GM19240 (cell line): Measurements from ENCODE around the gene IFITM10.

Experiments used
- DNase-seq: peaks from one replicate; pipeline ENCODE4 v3.0.0; 2011; ENCODE audit warnings: low spot score; ENCODE audit not compliant: insufficient read length

Gene IFITM10

DNA sequence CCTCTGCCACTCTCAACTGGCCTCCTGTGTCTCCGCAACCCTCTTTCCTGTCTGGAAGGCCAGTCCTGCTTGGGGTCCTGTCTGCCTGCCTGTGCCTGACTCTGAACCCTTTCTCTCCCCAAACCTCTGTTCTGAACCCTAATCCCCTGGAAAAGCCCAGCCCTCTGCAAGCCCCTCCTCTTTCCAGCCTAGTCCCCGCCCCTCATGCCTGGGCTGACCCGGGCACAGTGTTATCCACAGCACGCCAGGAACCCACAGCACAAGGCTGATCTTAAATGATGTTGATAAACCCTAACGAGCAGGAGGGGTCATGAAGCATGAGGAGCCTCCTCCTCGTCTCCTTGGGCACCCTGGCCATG, at the start of gene IFITM10:
TSS of gene IFITM10 (minus strand) at position 115 of the 359 bp plus-strand sequence. CDS start 153 bp downstream, outside the sequence.
- no peak for DNase-seq

- DNase-seq: no peak
Observed at GRCh38 chr11:1797391-1798125, 47.2 kb upstream of the IFITM10 start.

DNA sequence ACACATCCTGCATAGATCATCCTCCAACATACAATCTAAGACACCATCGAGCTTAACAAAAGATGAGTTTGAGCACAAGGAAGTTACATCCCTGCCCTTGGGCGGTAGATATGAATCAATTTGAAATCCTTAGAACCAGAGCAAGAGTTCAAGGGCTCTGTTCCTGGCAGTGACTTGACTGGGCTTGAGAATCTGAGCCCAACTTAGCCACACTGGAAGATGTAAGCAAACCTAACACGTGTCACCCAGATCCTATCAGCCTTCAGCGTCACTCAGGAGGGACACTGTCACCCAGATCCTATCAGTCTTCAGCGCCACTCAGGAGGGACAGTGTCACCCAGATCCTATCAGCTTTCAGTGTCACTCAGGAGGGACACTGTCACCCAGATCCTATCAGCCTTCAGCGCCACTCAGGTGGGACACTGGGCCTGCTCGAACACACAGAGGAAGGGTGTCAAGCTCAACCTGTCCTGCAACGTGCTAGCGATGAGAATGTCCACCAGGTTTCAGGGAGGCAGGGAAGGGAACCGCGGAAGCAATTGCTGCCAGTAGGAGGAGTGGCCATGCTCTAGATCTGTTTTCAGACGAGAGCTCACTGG, 46.1 kb upstream of the IFITM10 start:
- DNase-seq: no peak

DNA sequence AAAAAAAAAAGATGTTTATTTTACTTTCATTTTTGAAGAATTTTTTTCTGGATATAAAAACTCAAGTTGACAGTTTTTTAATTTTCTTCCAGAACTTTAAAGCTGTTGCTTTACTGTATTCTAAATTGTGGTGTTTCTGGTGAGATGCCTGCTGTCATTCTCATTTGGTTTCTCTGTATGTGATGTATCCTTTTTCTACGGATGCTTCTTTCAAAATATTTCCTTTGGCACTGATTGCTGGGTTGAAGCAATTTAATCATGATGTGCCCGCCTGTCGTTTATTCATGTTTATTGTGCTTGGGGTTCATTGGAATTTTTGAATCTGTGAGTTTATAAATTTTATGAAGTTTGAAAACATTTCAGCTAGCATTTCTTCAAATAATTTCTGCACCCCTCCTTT, 42.7 kb upstream of the IFITM10 start:
- DNase-seq: no peak

- no peak for DNase-seq
Observed at GRCh38 chr11:1792461-1792860, 42.1 kb upstream of the IFITM10 start.

GRCh38 chr11:1791912-1792311, 41.5 kb upstream of the IFITM10 start:
- DNase-seq: no peak

- no peak for DNase-seq
Observed at GRCh38 chr11:1786466-1786865, 36.1 kb upstream of the IFITM10 start.

- no peak for DNase-seq
Observed at GRCh38 chr11:1785749-1786413, 35.5 kb upstream of the IFITM10 start.

DNA sequence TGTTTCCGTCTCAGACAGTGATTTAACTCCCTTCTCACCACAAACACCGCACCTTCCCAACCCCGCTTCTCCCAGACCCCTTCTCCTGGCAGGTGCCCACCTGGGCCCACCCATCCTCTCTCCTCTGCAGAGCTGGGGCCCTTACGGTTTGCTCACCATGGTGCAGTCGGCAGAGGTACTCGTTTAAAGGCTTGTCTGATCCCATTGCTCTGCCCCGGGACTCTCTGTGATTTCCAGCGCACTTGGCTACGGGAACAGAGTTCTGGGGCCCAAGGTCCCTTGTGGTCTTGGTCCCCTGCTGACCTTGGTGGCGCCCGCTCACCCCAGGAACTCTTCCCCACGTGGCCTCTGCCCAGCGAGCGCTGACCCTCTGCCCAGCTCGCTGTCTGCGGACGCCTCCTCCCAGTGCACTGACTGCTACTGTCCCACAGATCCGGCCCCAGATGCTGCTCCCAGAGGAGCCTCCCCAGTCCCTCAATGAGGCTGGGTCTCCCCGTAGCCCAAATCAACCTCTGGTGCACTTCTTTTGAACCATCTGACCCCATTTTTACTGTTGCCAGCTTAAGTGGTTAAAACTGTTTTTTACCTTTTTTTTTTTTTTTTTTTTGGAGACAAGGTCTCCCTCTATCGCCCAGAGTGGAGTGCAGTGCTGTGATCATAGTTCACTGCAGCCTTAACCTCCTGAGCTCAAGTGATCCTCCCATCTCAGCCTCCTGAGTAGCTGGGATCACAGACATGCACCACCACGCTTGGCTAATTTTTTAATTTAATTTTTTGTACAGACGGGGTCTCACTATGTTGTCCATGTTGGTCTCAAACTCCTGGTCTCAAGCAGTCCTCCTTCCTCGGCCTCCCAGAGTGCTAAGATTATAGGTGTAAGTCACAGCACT, 34.6 kb upstream of the IFITM10 start:
- no peak for DNase-seq

DNA sequence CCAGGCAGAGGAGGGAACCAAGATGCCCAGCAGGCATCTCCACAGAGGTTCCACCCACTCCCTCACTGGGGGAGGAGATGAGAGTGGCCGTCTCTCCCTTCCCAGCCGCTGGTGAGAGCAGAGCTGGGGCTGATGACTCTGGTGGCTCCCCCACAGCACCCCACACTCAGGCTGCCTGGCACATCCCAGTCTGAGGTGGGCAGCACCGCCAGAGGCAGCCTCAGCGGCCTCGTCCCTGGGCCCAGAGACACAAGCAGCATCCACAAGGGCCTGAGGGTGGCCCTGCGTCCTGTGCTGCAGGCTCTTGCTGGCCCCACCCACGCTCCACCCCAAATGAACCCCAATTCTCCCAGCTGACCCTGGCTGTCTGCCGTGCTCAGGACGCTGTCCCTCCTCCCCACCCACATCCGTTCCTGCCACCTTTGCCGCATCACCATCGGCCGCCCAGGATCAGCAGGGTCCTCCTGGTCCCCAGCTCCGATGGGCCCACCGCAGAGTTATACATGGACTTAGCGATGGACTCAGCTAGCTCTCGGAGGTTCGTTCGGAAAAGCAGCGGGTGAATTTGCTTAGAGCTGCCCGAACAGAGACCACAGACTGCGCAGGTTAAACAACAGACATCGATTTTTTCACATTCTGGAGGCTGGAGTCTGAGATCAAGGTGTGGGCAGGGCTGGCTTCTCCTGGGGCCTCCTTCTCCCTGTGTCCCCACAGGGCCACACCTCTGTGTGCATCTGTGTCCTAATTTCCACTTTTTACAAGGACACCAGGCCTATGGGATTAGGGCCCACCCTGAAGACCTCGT, 33.5 kb upstream of the IFITM10 start:
- DNase-seq: no peak

- DNase-seq: no peak
Observed at GRCh38 chr11:1782831-1783724, 32.7 kb upstream of the IFITM10 start.

GRCh38 chr11:1782031-1782590, 31.7 kb upstream of the IFITM10 start:
- no peak for DNase-seq

- DNase-seq: no peak
Observed at GRCh38 chr11:1781593-1781975, 31.2 kb upstream of the IFITM10 start.

DNA sequence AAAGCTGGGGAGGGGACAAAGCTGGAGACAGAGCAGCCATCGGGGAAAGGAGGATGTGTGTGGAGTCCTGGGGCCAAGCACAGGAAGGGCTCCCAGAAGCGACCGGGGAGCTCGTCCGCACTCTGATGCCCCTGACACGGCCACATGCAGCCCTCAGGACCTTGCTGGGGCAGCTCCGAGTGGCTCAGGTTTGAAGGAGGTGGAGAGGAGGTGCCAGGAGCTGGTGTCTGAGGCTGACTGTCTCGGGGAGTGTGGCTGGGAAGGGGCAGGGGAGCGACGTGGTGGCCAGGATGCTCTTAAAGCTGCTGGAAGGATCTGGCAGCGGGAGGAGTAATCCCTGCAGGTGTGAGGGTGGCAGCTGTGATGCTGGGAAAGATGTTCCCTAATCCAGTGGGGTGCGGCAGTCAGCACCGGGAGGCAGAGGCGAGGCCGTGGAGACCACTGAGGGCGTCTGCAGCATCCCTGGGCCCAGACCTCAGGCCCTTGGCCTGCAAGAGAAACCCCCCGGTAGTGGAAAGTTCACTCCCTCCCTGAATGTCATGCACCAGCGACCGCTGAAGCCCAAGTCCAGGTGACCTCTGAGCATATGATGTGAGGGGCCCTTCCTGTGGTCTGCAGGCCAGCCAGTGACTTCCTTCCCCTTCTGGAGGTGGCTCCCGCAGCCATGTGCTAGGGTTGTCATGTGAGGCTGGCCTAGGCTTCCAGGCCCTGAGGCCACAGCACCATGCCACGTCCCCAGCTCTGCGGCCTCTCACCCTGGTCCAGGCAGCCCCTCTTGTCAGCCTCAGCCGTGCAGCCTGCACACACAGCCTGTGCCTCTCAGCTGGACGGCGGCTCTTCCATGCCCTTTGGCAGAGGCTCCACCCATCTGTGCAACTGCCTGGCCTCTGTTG, 30.6 kb upstream of the IFITM10 start:
- no peak for DNase-seq

DNA sequence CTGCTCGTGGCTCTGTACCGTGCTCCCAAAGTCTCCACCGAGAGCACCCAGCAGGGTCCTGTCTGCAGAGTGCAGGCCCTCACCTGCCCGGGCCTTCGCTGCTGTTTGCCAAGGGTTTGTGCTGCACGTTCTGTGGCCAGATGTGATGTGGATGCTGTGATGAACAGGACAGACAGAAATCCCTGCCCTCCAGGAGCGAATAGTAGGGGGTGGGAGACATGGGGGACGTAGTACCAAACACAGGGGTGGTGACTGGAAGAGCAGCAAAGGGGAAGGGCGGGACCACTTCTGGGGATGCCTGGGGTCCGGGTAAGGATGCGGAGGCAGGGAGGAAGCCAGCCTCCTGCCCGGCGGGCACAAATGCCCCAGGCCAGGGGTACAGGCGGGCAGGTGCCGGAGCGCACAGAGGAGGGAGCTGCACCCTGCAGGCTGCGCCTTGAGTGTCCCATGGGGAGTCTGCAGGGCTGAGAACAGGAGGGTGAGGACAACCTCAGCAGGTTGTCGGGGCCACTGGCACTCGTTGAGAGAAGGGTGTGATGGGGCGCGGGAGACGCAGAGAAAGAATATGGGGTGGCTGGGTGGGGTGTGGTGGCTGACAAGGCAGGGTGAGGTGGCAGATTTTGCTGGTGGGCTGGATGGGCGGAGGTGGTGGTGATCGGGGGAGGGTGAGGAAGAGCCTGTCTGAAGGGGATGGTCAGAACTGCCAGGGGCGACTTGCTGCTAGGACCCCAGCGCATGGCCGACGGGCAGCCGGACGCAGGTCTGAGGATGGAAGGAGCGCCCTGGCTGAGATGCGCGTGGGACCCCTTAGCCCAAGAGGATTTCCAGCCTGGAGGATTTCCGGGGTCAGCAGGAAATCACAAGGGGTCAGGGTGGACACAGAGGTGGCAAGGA, 29.7 kb upstream of the IFITM10 start:
- DNase-seq: no peak

DNA sequence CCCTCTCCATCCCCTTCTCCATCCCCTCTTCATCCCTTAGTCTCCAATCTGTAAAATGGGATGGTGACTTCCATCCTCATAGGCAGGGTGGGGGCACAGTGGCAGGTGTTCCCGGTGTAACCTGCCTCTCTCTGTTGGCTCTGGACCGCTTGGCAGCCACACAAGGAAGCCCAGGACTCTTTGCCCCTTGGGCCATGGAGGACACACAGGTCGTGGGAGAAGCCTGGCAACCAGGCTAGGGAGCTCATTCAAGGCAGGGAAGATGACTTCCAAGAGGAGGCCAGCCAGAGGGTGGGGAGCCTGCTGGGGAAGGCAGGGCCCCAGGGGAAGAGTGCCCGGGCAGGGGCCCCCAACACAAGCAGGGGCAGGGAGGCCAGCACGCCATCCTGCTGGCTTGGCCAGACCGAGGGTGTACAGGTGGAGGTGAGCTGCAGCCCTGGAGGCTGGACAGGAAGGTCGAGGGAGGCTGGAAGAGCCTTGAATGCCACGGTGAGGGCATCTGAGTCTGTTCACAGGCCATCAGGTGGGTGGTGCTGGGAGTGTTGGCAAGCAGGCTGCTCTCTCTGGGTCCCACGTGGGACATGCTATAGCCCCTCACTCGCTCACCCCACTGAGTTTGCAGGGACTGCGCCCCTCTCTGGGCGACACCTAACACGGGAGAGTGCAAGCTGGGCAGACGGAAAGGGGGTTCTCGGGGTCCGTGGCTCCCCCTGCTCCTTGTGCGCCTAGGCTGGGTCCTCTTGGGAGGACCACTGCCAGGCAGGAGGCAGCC, 28.8 kb upstream of the IFITM10 start:
- DNase-seq: no peak
